Nephron progenitor cell (in vitro differentiated cells): ENCODE data around the gene EWSR1.
"Not testable (repeated sequence)": the region's sequence is repeated elsewhere in the genome, so short reads cannot be mapped to it uniquely, and the experiment has no call there.

Experiments used
- DNase-seq: peaks from one replicate; pipeline ENCODE4 v3.0.0; 2021
- H3K27ac Mint-ChIP-seq: 2 replicates; pipeline ENCODE4 v1.8.0; 2021; ENCODE audit warnings: mild to moderate bottlenecking, moderate library complexity, mixed read lengths
- H3K27me3 Mint-ChIP-seq: 2 replicates; pipeline ENCODE4 v1.8.0; 2021; ENCODE audit warnings: mild to moderate bottlenecking, low read depth, mixed read lengths; ENCODE audit not compliant: poor library complexity
- H3K36me3 Mint-ChIP-seq: 2 replicates; pipeline ENCODE4 v1.8.0; 2021; ENCODE audit warnings: low read depth, mixed read lengths
- H3K4me1 Mint-ChIP-seq: 2 replicates; pipeline ENCODE4 v1.8.0; 2021; ENCODE audit warnings: mixed read lengths
- H3K4me3 Mint-ChIP-seq: 2 replicates; pipeline ENCODE4 v1.8.0; 2021; ENCODE audit warnings: mild to moderate bottlenecking, moderate library complexity, mixed read lengths
- H3K9me3 Mint-ChIP-seq: 2 replicates; pipeline ENCODE4 v1.8.0; 2021; ENCODE audit warnings: mild to moderate bottlenecking, moderate library complexity, mixed read lengths
- CTCF ChIP-seq: fragments of 200-600 bp; sonication (generic); IDR thresholded peaks from 2 replicates; pipeline ENCODE4 v1.5.0; 2021; ENCODE audit warnings: antibody characterized with exemption

The EWSR1 gene, protein sequence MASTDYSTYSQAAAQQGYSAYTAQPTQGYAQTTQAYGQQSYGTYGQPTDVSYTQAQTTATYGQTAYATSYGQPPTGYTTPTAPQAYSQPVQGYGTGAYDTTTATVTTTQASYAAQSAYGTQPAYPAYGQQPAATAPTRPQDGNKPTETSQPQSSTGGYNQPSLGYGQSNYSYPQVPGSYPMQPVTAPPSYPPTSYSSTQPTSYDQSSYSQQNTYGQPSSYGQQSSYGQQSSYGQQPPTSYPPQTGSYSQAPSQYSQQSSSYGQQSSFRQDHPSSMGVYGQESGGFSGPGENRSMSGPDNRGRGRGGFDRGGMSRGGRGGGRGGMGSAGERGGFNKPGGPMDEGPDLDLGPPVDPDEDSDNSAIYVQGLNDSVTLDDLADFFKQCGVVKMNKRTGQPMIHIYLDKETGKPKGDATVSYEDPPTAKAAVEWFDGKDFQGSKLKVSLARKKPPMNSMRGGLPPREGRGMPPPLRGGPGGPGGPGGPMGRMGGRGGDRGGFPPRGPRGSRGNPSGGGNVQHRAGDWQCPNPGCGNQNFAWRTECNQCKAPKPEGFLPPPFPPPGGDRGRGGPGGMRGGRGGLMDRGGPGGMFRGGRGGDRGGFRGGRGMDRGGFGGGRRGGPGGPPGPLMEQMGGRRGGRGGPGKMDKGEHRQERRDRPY

DNA sequence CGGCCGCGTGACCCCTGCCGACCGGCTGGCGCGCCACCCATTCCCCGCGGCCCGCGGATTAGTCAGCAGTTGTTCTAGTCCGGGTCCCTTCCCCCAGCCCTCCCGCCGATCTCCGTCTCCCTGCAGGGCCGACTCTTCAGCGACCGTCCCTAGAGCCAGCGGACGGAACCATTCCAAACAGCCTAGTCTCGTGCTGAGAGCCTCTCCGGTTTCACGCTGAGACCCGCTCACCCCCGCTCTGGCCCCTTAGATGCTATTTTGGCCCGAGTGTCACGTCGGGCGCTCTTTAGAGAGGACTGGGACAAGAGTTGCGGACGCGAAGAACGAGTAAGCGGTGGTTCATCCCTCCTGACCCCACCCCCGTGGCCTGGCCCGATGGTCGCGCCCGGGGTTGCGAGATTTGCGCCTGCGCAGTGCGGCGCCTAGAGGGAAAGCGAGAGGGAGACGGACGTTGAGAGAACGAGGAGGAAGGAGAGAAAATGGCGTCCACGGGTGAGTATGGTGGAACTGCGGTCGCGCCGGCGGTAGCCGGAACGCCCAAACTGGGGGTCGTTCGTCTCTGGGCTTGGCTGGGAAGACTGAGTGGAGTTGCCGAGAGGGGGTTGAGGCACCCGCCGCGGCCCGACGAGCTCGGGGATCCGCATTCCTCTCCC, at the start of gene EWSR1, which contains the start of gene RHBDD3:
TSS of gene EWSR1 (plus strand) at position 411 of the 653 bp plus-strand sequence. CDS start at position 480, 69 bp downstream.
TSS of gene RHBDD3 (minus strand) at position 124 of the 653 bp plus-strand sequence. CDS start 2,355 bp downstream, outside the sequence.
- no peak for TF ChIP-seq CTCF
- Mint-ChIP-seq H3K4me3 (peak within 1 kb of the TSS; percentile 96), H3K9me3 (no peaks in the 10 kb centered on the region), H3K27me3 (peaks cover 5% of the 10 kb centered on the region), H3K36me3 (peaks cover 37% of the 10 kb centered on the region), H3K4me1 (peaks cover 63% of the 10 kb centered on the region), H3K27ac (peak within 1 kb of the TSS; percentile 100)
- peak; percentile 98 for DNase-seq

DNA sequence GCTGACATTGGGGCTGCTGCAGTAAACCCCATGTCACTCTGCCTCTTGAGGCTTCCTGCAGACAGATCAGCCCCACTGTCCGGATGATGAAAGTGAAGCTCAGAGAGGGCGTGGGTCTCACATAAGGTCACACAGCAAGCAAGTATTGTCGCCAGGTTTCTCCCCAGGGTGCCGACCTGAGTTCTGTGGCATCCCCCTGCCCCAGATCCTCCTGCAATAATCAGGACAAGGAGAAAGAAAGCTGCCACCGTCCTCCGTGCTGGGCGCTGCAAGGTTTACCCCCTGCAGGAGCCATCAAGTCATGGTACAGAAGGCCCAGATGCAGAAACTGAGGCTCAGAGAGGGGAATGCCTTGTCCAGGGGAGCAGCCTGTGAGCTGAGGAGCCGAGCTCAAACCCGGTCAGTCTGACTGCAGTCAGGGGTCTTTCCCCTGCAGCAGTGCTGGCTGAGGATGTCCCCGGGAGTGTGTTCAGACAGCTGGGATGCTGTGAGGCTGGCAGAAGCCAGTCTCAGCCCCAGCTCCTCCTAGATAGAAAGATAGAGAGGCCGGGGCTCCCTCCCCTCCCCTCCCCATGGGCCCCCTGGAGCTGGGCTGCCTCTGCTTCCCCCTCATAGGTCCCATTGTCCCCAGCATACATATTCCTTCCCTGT, 49.2 kb upstream of the EWSR1 start:
- peaks cover 18% of the 10 kb centered on the region for H3K36me3 Mint-ChIP-seq
- peaks cover 8% of the 10 kb centered on the region for H3K27me3 Mint-ChIP-seq
- H3K9me3 Mint-ChIP-seq = no peaks in the 10 kb centered on the region
- DNase-seq = no peak
- H3K4me1 Mint-ChIP-seq = peaks cover 42% of the 10 kb centered on the region
- H3K4me3 Mint-ChIP-seq = no peak overlapping the region
- H3K27ac Mint-ChIP-seq = no peak overlapping the region
- no peak for TF ChIP-seq CTCF

DNA sequence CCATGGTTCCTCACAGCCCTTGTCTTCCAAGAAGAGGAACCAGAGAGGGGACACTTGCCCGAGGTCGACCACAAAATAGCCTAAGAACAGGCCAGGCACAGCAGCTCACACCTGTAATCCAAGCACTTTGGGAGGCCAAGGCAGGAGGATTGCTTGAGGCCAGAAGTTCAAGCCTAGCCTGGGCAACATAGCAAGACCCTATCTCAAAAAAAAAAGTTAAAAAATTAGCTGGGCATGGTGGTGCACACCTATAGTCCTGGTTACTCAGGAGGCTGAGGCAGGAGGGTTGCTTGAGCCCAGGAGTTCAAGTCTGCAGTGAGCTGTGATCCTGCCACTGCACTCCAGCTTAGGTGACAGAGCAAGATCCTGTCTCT, 48.7 kb upstream of the EWSR1 start:
- not testable (repeated sequence) for DNase-seq, H3K4me3 Mint-ChIP-seq, H3K27me3 Mint-ChIP-seq, H3K9me3 Mint-ChIP-seq, H3K27ac Mint-ChIP-seq
- H3K4me1 Mint-ChIP-seq = peaks cover 37% of the 10 kb centered on the region
- H3K36me3 Mint-ChIP-seq = peaks cover 18% of the 10 kb centered on the region

- peaks cover 36% of the 10 kb centered on the region for H3K4me1 Mint-ChIP-seq
- no peak for DNase-seq
- no peak for TF ChIP-seq CTCF
- H3K27me3 Mint-ChIP-seq = peaks cover 4% of the 10 kb centered on the region
- H3K36me3 Mint-ChIP-seq = peaks cover 18% of the 10 kb centered on the region
- H3K27ac Mint-ChIP-seq = peak overlapping the region; percentile 98
- H3K4me3 Mint-ChIP-seq = peak overlapping the region; percentile 2
- no peaks in the 10 kb centered on the region for H3K9me3 Mint-ChIP-seq
Observed at GRCh38 chr22:29219881-29220670, 48.0 kb upstream of the EWSR1 start.

DNA sequence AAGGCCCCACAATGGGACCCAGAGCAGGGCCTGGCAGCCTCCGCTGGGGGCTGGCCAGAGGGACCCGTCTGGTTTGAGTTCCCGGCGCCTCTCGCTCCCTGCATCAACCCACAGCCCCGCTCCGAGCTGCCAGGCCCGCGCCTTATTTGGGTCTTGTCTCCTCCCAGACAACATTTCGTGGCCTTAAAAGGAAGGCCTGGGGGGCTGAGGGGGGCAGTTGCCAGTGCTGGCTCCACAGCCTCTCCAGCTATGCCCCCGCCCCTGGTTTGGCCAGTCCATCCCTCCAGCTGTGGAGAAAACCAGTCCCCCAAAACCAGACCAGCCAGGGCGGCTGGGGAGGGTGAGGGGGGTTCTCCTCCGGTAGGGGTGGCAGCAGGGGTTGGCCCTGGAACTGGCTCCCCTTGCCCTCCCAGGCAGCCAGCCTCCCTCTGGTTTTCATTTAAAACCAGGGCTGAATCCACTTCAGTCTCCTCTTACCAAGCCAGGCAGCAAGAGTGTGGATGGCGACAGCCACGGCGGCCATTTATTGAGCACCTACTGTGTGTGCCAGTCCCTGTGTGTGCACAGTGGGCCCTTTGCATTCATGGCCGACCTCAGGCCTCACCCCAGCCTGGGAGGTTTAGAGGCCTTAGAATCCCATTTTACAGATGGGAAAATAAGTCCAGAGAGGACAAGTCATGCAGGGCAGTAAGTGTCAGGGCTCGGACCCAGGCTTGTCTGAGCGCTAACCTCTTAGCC, 43.8 kb upstream of the EWSR1 start:
- H3K4me1 Mint-ChIP-seq = peaks cover 38% of the 10 kb centered on the region
- no peak overlapping the region for H3K27ac Mint-ChIP-seq
- DNase-seq = no peak
- H3K4me3 Mint-ChIP-seq = no peak overlapping the region
- no peak for TF ChIP-seq CTCF
- H3K36me3 Mint-ChIP-seq = peaks cover 18% of the 10 kb centered on the region
- H3K9me3 Mint-ChIP-seq = no peaks in the 10 kb centered on the region
- no peaks in the 10 kb centered on the region for H3K27me3 Mint-ChIP-seq
